AG09309 (cell line): ENCODE measurements around the gene DNAJA3.

ENCODE experiments used
- DNase-seq: peaks from one replicate; pipeline ENCODE4 v3.0.0-alpha.2; 2010; ENCODE audit warnings: low read depth
- H3K4me3 ChIP-seq: 2 replicates; pipeline ENCODE4 v1.5.1; 2011; ENCODE audit warnings: mild to moderate bottlenecking, low read depth, low read length, moderate library complexity; ENCODE audit not compliant: control insufficient read depth
- TF ChIP-seq, protein P1 (sequence below): IDR thresholded peaks from 2 replicates; pipeline ENCODE4 v1.5.1; 2011; ENCODE audit warnings: mild to moderate bottlenecking, low read depth, low read length, inconsistent platforms; ENCODE audit not compliant: insufficient read depth, control insufficient read depth; ENCODE audit errors: missing control alignments

DNAJA3 gene

DNA sequence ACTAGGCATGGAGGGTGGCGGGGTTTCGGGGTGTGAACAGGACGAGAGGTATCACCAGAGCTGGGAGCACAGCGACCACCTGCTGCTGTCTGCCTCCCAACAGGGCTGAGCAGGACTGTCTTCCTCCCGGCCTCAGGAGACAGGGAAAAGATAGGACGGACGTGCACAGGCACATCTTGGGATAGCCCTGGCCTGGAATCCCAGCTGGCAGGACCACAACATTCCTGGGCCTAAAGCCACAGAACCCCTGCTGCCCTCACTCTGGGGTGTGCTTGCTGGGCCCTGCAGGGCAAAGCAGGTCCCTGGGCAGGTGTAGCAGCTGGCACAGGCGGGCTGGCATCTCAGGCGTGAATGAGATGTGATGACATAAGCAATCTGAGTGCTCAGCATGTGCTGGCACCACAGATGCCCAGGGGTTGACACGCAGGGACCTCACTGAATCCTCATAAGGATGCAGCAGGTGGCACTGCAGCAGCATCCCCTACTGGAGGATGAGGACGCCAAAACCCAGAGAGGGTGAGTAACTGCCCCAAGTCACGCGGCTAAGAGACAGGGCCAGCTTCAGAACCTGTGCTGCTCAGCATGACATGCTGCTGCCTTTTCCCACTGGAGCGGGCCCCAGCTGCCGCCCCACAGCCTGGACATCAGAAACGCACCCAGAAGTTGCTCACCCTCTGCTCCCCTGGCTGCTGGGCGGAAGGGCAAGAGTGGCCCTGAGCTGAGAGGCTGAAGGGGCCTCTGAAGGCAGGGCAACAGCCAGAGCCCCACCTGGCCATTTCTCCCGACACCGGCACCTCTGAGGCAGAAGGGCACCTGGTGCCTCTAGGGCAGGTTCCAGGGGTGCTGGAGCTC lies 16.4 kb upstream of the DNAJA3 start:
- no peak for DNase-seq
- TF ChIP-seq, protein P1, sequence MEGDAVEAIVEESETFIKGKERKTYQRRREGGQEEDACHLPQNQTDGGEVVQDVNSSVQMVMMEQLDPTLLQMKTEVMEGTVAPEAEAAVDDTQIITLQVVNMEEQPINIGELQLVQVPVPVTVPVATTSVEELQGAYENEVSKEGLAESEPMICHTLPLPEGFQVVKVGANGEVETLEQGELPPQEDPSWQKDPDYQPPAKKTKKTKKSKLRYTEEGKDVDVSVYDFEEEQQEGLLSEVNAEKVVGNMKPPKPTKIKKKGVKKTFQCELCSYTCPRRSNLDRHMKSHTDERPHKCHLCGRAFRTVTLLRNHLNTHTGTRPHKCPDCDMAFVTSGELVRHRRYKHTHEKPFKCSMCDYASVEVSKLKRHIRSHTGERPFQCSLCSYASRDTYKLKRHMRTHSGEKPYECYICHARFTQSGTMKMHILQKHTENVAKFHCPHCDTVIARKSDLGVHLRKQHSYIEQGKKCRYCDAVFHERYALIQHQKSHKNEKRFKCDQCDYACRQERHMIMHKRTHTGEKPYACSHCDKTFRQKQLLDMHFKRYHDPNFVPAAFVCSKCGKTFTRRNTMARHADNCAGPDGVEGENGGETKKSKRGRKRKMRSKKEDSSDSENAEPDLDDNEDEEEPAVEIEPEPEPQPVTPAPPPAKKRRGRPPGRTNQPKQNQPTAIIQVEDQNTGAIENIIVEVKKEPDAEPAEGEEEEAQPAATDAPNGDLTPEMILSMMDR, result no peak
- no peak overlapping the region for H3K4me3 ChIP-seq

DNA sequence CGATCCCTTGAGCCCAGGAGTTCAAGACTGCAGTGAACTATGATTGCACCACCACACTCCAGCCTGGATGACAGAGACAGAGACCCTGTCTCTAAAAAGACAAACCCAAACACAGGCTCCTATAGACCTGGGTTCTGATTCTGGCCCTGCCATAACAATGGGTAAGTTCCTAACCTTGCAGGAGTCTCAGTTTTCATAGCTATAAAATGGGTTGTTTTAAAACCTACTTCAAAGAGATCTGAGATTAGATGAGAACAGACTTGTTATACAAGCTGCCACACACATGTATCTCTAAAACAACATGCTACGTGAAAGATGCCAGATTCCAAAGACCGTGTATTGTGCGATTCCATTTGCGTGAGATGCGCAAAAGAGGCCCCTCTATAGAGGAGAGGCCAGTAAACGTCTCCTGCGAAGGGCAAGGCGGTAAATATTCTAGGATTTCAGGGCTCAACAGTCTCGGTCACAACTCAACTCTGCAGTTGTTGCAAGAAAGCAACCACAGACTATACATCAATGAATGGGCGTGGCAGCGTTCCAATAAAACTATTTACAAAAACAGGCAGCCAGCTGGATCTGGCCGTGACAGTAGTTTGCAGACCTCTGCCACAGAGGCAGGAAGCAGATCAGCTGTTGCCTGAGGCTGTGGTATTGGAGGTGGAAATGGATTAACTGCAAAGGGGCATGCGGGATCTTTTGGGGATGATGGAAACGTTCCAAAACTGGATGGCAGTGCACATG lies 15.2 kb upstream of the DNAJA3 start:
- no peak for DNase-seq
- no peak overlapping the region for H3K4me3 ChIP-seq
- TF ChIP-seq, protein P1, result no peak

DNA sequence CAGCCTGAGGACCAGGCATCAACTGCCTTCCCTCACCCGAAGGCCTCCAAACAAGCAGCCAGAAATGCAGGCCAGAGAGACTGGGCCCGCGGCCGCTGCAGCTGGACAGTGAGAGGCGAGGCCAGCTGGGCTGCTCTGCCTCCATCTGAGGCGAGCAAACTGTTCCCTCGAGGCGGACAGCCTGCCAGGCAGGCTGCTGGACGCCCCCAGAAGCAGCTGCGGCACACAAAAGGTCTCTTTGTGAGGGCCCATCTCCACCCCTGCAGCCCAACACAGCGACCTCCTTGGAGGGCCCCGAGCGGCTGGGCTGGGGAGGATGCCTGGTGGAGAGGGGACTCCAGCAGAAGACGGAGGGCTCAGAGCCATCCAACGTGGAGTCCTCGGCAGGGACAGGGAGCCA lies 14.0 kb upstream of the DNAJA3 start:
- no peak overlapping the region for H3K4me3 ChIP-seq
- no peak for DNase-seq
- TF ChIP-seq, protein P1, result no peak

DNA sequence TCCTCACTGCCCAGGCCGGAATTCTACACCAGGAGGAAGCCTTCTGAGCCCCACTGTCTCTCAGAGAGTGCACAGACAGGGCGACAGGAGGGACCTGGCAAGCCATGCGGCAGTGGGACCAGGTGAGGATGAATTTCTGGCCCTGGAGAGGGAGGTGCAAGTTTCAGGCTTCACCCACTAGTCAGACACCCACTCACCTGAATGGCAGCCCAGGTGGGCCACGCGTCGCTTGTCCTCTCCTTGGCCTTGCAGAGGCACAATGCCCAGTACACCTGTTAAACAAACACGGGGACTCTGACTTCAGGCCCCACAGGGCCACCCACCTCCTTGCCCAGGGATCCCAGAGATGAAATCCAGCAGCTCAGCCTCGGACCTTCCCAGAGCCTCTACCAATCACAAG lies 13.5 kb upstream of the DNAJA3 start:
- no peak overlapping the region for H3K4me3 ChIP-seq
- DNase-seq, result no peak
- TF ChIP-seq, protein P1, result no peak

DNA sequence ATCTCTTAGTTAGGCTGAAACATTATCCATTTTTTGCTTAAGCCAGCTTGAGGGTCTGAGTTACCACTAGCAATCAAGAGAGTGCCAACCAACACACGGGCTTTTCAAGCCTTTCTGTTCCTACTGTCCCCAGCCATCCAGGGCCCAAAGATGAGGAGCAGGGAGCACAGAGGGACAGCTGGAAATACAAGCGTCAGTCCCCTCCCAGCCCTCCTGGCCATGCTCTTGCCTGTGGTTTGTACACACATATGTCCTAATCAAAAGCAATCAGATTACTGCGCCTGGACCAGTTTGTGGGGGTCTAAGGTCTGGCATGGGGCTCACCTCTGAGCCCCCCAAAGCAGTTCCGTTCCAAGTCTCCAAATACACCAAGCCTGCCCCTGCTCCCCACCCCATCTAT lies 12.8 kb upstream of the DNAJA3 start:
- DNase-seq, result no peak
- no peak overlapping the region for H3K4me3 ChIP-seq
- TF ChIP-seq, protein P1, result no peak

DNA sequence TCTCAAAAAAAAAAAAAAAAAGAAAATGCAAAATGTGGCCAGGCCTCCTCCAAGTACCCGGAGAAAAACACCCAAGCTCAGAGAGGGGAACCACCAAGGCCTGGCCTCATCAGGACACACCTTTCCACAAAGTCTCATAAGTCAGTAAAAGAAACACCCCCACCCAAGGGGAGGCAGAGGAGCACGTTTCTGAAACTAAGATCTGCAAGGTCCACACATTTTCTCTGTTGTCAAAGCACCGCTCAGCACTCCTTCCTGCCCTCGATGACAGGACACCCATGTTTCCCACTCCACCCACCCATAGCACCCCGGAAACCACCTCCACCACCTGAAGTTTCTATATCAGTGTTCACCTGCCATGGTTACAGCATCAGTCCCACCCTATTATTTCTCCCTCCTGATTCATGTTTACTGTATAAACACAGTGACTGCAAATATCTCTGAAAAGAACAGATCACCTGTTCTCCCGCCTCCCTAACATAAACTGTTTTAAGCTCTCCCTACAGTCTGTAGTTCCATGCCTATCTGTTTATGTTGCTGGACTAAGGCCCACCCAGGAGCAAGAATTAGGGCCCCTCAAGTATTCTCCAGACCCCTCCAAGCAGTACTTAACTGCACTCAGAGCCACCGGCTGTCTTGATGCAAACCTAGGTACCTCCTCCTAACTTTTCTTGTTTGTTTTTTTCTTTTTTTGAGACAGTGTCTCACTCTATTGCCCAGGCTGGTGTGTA lies 11.3 kb upstream of the DNAJA3 start:
- no peak overlapping the region for H3K4me3 ChIP-seq
- TF ChIP-seq, protein P1, result no peak
- DNase-seq, result no peak
